ENCODE results near the gene RAB31.

Gene RAB31

GRCh38 chr18:9803063-9803697 lies 95.1 kb downstream of the RAB31 start:
- H3K18ac ChIP-seq (ENCODE audit: low read length), result peak overlapping the region; percentile 78
- no peak overlapping the region for H2AFZ ChIP-seq (ENCODE audit: low read length)
- H3K9ac ChIP-seq (ENCODE audit: low read depth, low read length, poor library complexity), result no peak overlapping the region
- no peak overlapping the region for H3K23ac ChIP-seq (ENCODE audit: low read depth, low read length, poor library complexity)
- DNase-seq (ENCODE audit: low spot score), result no peak
- H3K9me3 ChIP-seq (replicated peaks in 1 of 2; ENCODE audit: control insufficient read depth in 2 of 2, insufficient read depth in 1 of 2, low read depth in 1 of 2, low read length in 2 of 2), result peaks cover 4 to 11% of the 10 kb centered on the region in 2 donors
- no peak overlapping the region for H2BK5ac ChIP-seq (ENCODE audit: low read length)
- peaks cover 16 to 18% of the 10 kb centered on the region in 2 donors for H3K4me1 ChIP-seq (ENCODE audit: control insufficient read depth in 2 of 2, insufficient read depth in 1 of 2, low read depth in 1 of 2, low read length in 2 of 2)
- H3K79me1 ChIP-seq (ENCODE audit: low read depth, low read length), result no peaks in the 10 kb centered on the region
- H4K91ac ChIP-seq (ENCODE audit: low read depth, low read length, poor library complexity), result no peak overlapping the region
- H3K4ac ChIP-seq (ENCODE audit: low read length), result no peak overlapping the region
- no peak overlapping the region for H2AK5ac ChIP-seq (ENCODE audit: low read depth, low read length)
- no peak overlapping the region for H3K27ac ChIP-seq (replicated peaks; ENCODE audit: low read length)
- no peak overlapping the region for H2BK15ac ChIP-seq (ENCODE audit: low read length)
- WGBS, 2 donors (ENCODE audit: extremely low coverage in 2 of 2, insufficient read length in 2 of 2, insufficient replicate concordance in 1 of 2), result no CpG with 5 or more reads among the region's 6 CpGs
- H2BK12ac ChIP-seq (ENCODE audit: low read length), result no peak overlapping the region
- no peak overlapping the region for H3K14ac ChIP-seq (ENCODE audit: low read length)
- no peak overlapping the region for H3K4me3 ChIP-seq (ENCODE audit: low read length in 2 of 2)
- H3K27me3 ChIP-seq (ENCODE audit: control insufficient read depth in 3 of 3, insufficient read depth in 3 of 3, low read depth in 1 of 3, low read length in 3 of 3), result no peaks in the 10 kb centered on the region
- no peak overlapping the region for H3K4me2 ChIP-seq (ENCODE audit: insufficient read depth, low read length, poor library complexity, severe bottlenecking)
- H4K8ac ChIP-seq (ENCODE audit: low read depth, low read length), result no peak overlapping the region
- H2BK120ac ChIP-seq (ENCODE audit: low read depth, low read length), result no peak overlapping the region
- peaks cover 0 to 3% of the 10 kb centered on the region in 2 donors for H3K36me3 ChIP-seq (replicated peaks in 1 of 2; ENCODE audit: control insufficient read depth in 2 of 2, insufficient read depth in 2 of 2, low read length in 2 of 2)

GRCh38 chr18:9803698-9804516 lies 95.8 kb downstream of the RAB31 start:
- H3K4me1 ChIP-seq (ENCODE audit: control insufficient read depth in 2 of 2, insufficient read depth in 1 of 2, low read depth in 1 of 2, low read length in 2 of 2), result peaks cover 23 to 24% of the 10 kb centered on the region in 2 donors
- H4K91ac ChIP-seq (ENCODE audit: low read depth, low read length, poor library complexity), result no peak overlapping the region
- no peak overlapping the region for H3K27ac ChIP-seq (replicated peaks; ENCODE audit: low read length)
- no peak overlapping the region for H2AK5ac ChIP-seq (ENCODE audit: low read depth, low read length)
- no peak overlapping the region for H4K8ac ChIP-seq (ENCODE audit: low read depth, low read length)
- no CpG with 5 or more reads among the region's 19 CpGs for WGBS, 2 donors (ENCODE audit: extremely low coverage in 2 of 2, insufficient read length in 2 of 2, insufficient replicate concordance in 1 of 2)
- no peak overlapping the region for H2BK15ac ChIP-seq (ENCODE audit: low read length)
- H2AFZ ChIP-seq (ENCODE audit: low read length), result no peak overlapping the region
- DNase-seq (ENCODE audit: low spot score), result no peak
- H3K9me3 ChIP-seq (replicated peaks in 1 of 2; ENCODE audit: control insufficient read depth in 2 of 2, insufficient read depth in 1 of 2, low read depth in 1 of 2, low read length in 2 of 2), result peaks cover 4 to 11% of the 10 kb centered on the region in 2 donors
- H3K36me3 ChIP-seq (replicated peaks in 1 of 2; ENCODE audit: control insufficient read depth in 2 of 2, insufficient read depth in 2 of 2, low read length in 2 of 2), result peaks cover 0 to 3% of the 10 kb centered on the region in 2 donors
- no peaks in the 10 kb centered on the region for H3K79me1 ChIP-seq (ENCODE audit: low read depth, low read length)
- no peak overlapping the region for H2BK5ac ChIP-seq (ENCODE audit: low read length)
- no peak overlapping the region for H2BK120ac ChIP-seq (ENCODE audit: low read depth, low read length)
- peak overlapping the region; percentile 0 for H3K14ac ChIP-seq (ENCODE audit: low read length)
- no peak overlapping the region for H2BK12ac ChIP-seq (ENCODE audit: low read length)
- no peak overlapping the region for H3K4me3 ChIP-seq (ENCODE audit: low read length in 2 of 2)
- H3K9ac ChIP-seq (ENCODE audit: low read depth, low read length, poor library complexity), result peak overlapping the region; percentile 9
- no peaks in the 10 kb centered on the region for H3K27me3 ChIP-seq (ENCODE audit: control insufficient read depth in 3 of 3, insufficient read depth in 3 of 3, low read depth in 1 of 3, low read length in 3 of 3)
- H3K4ac ChIP-seq (ENCODE audit: low read length), result no peak overlapping the region
- H3K4me2 ChIP-seq (ENCODE audit: insufficient read depth, low read length, poor library complexity, severe bottlenecking), result no peak overlapping the region
- H3K18ac ChIP-seq (ENCODE audit: low read length), result peak overlapping the region; percentile 39
- no peak overlapping the region for H3K23ac ChIP-seq (ENCODE audit: low read depth, low read length, poor library complexity)

DNA sequence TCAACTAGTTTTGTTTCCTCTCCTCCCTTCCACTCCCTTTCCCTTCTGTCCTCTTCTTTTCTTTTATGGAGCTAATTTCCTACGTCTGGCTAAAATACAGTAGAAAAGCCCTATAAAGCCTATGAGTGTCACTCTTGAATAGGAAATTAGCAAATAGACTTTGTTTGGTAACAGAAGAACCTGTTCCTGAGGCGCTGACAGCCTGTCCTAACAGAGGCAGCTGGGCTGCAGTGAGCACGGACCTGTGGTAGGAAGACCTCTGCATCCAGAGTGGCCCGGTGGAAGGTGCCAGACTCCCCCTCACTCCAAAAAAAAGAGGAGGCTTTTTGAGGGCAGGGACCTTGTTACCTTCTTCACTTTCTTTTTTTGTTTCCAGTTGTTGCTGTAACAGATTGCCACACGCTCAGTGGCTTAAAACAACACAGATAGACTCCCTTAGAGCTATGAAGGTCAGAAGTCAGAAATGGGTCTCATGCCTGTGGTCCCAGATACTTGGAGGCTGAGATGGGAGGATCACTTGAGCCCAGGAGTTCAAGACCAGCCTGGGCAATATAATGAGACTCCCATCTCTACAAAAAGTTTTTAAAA lies 96.5 kb downstream of the RAB31 start:
- Histone ChIP-seq H3K4ac (ENCODE audit: low read length) (no peak overlapping the region), H2AK5ac (ENCODE audit: low read depth, low read length) (no peak overlapping the region), H3K27me3 (ENCODE audit: control insufficient read depth in 3 of 3, insufficient read depth in 3 of 3, low read depth in 1 of 3, low read length in 3 of 3) (no peaks in the 10 kb centered on the region), H3K4me3 (ENCODE audit: low read length in 2 of 2) (no peak overlapping the region), H3K23ac (ENCODE audit: low read depth, low read length, poor library complexity) (no peak overlapping the region), H4K91ac (ENCODE audit: low read depth, low read length, poor library complexity) (no peak overlapping the region), H3K9ac (ENCODE audit: low read depth, low read length, poor library complexity) (no peak overlapping the region), H3K27ac (replicated peaks; ENCODE audit: low read length) (no peak overlapping the region), H3K79me1 (ENCODE audit: low read depth, low read length) (no peaks in the 10 kb centered on the region), H3K4me1 (ENCODE audit: control insufficient read depth in 2 of 2, insufficient read depth in 1 of 2, low read depth in 1 of 2, low read length in 2 of 2) (peaks cover 23 to 31% of the 10 kb centered on the region in 2 donors), H3K4me2 (ENCODE audit: insufficient read depth, low read length, poor library complexity, severe bottlenecking) (no peak overlapping the region), H2BK120ac (ENCODE audit: low read depth, low read length) (no peak overlapping the region), H2BK5ac (ENCODE audit: low read length) (no peak overlapping the region), H3K36me3 (replicated peaks in 1 of 2; ENCODE audit: control insufficient read depth in 2 of 2, insufficient read depth in 2 of 2, low read length in 2 of 2) (peaks cover 0 to 3% of the 10 kb centered on the region in 2 donors), H3K9me3 (replicated peaks in 1 of 2; ENCODE audit: control insufficient read depth in 2 of 2, insufficient read depth in 1 of 2, low read depth in 1 of 2, low read length in 2 of 2) (peaks cover 4 to 11% of the 10 kb centered on the region in 2 donors), H3K18ac (ENCODE audit: low read length) (no peak overlapping the region), H3K14ac (ENCODE audit: low read length) (no peak overlapping the region), H2AFZ (ENCODE audit: low read length) (no peak overlapping the region), H2BK12ac (ENCODE audit: low read length) (no peak overlapping the region), H2BK15ac (ENCODE audit: low read length) (no peak overlapping the region), H4K8ac (ENCODE audit: low read depth, low read length) (no peak overlapping the region)
- WGBS, 2 donors (ENCODE audit: extremely low coverage in 2 of 2, insufficient read length in 2 of 2, insufficient replicate concordance in 1 of 2), result no CpG with 5 or more reads among the region's 5 CpGs
- DNase-seq (ENCODE audit: low spot score), result no peak

DNA sequence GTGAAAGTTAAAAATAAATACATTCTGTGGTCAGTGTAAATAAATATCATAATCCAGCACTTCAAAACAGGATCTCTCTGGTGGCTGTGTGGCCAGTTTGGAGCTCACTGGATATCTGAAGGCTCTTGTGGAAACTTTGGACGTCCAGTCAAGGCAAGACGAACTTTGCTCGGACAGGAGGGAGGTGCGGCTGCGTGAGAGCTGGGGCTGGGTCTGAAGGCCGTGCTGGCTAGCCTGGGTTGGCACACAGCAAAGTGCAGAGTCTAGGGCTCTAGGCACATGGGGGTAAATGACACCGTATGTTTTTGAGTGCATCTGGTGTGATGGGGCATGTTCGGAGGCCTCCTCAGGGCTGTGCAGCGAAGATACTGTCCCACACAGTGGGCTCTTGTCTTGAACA lies 98.8 kb downstream of the RAB31 start:
- Histone ChIP-seq H2BK15ac (ENCODE audit: low read length) (peak overlapping the region; percentile 52), H3K18ac (ENCODE audit: low read length) (peak overlapping the region; percentile 58), H3K9me3 (replicated peaks in 1 of 2; ENCODE audit: control insufficient read depth in 2 of 2, insufficient read depth in 1 of 2, low read depth in 1 of 2, low read length in 2 of 2) (peaks cover 4 to 11% of the 10 kb centered on the region in 2 donors), H3K14ac (ENCODE audit: low read length) (no peak overlapping the region), H3K4me2 (ENCODE audit: insufficient read depth, low read length, poor library complexity, severe bottlenecking) (no peak overlapping the region), H3K4me3 (ENCODE audit: low read length in 2 of 2) (no peak overlapping the region), H4K91ac (ENCODE audit: low read depth, low read length, poor library complexity) (no peak overlapping the region), H4K8ac (ENCODE audit: low read depth, low read length) (no peak overlapping the region), H3K79me1 (ENCODE audit: low read depth, low read length) (no peaks in the 10 kb centered on the region), H2BK5ac (ENCODE audit: low read length) (no peak overlapping the region), H2BK12ac (ENCODE audit: low read length) (no peak overlapping the region), H3K27me3 (ENCODE audit: control insufficient read depth in 3 of 3, insufficient read depth in 3 of 3, low read depth in 1 of 3, low read length in 3 of 3) (no peaks in the 10 kb centered on the region), H2BK120ac (ENCODE audit: low read depth, low read length) (no peak overlapping the region), H2AK5ac (ENCODE audit: low read depth, low read length) (no peak overlapping the region), H3K4ac (ENCODE audit: low read length) (no peak overlapping the region), H3K27ac (replicated peaks; ENCODE audit: low read length) (no peak overlapping the region), H3K23ac (ENCODE audit: low read depth, low read length, poor library complexity) (no peak overlapping the region), H2AFZ (ENCODE audit: low read length) (no peak overlapping the region), H3K9ac (ENCODE audit: low read depth, low read length, poor library complexity) (no peak overlapping the region), H3K36me3 (replicated peaks in 1 of 2; ENCODE audit: control insufficient read depth in 2 of 2, insufficient read depth in 2 of 2, low read length in 2 of 2) (peaks cover 0 to 3% of the 10 kb centered on the region in 2 donors), H3K4me1 (ENCODE audit: control insufficient read depth in 2 of 2, insufficient read depth in 1 of 2, low read depth in 1 of 2, low read length in 2 of 2) (peaks cover 23 to 43% of the 10 kb centered on the region in 2 donors)
- WGBS, 2 donors (ENCODE audit: extremely low coverage in 2 of 2, insufficient read length in 2 of 2, insufficient replicate concordance in 1 of 2), result no CpG with 5 or more reads among the region's 9 CpGs
- no peak for DNase-seq (ENCODE audit: low spot score)
